Small intestine (tissue), 7 donors: Measurements from ENCODE around the gene OR8K1. TPM values are rescaled to one million over a fixed set of nuclear protein-coding genes. Genes with fewer than 3 reads are reported as not detected.
A peak's percentile ranks its signal among the peaks of the same experiment; 100 is the strongest.

Experiments used
- DNase-seq, 2 donors: peaks; one replicate each; pipeline versions ENCODE4 v3.0.0 to v3.0.0-alpha.2; 2013
- FAIRE-seq: peaks from 2 replicates; lab custom pipeline; 2012; peaks lifted over from hg19 to GRCh38; lab: Jason Lieb, UNC
- H3K27ac ChIP-seq, 3 donors: one replicate each; pipeline ENCODE4 v1.5.1; 2013; ENCODE audit warnings: low read length in 2 of 3, mild to moderate bottlenecking in 2 of 3, control low read depth in 1 of 3, inconsistent platforms in 1 of 3, low read depth in 1 of 3, moderate library complexity in 1 of 3
- H3K27me3 ChIP-seq, 3 donors: one replicate each; pipeline ENCODE4 v1.6.1; 2013; ENCODE audit warnings: low read length in 3 of 3, inconsistent platforms in 1 of 3; ENCODE audit not compliant: control insufficient read depth in 3 of 3, insufficient read depth in 3 of 3
- H3K36me3 ChIP-seq, 3 donors: one replicate each; pipeline ENCODE4 v1.6.1; 2013; ENCODE audit warnings: low read length in 3 of 3, inconsistent platforms in 1 of 3, low read depth in 1 of 3, mild to moderate bottlenecking in 1 of 3, moderate library complexity in 1 of 3; ENCODE audit not compliant: control insufficient read depth in 3 of 3, insufficient read depth in 2 of 3
- H3K4me1 ChIP-seq, 3 donors: one replicate each; pipeline ENCODE4 v1.6.1; 2013; ENCODE audit warnings: low read length in 2 of 3, inconsistent platforms in 1 of 3, low read depth in 1 of 3, mild to moderate bottlenecking in 1 of 3, moderate library complexity in 1 of 3; ENCODE audit not compliant: control insufficient read depth in 3 of 3, insufficient read depth in 2 of 3
- H3K4me3 ChIP-seq, 3 donors: one replicate each; pipeline ENCODE4 v1.5.1; 2013; ENCODE audit warnings: low read length in 3 of 3, control low read depth in 1 of 3, inconsistent platforms in 1 of 3, low read depth in 1 of 3, mild to moderate bottlenecking in 1 of 3, moderate library complexity in 1 of 3
- H3K9me3 ChIP-seq, 2 donors: one replicate each; pipeline ENCODE4 v1.6.1; 2013; ENCODE audit warnings: low read depth in 1 of 2, low read length in 1 of 2; ENCODE audit not compliant: control insufficient read depth in 2 of 2, insufficient read depth in 1 of 2
- WGBS, 3 donors: extraction: QIAGEN DNeasy Blood & Tissue Kit; methylation state at CpG; one replicate each; pipeline ENCODE4 v1.1.7; 2013; 5-methylcytosine and 5-hydroxymethylcytosine counted together
- polyA plus RNA-seq, 4 donors: library from polyadenylated mRNA; stranded (reverse) in 3 of 4; unstranded in 1 of 4; fragments of 200-250 nt in 3 of 4; fragments of 120-200 nt in 1 of 4; gene quantifications; one replicate each; pipeline versions ENCODE4 v1.2.1 to v1.2.3, GENCODE V29; 2013
- donor health status: healthy with polysubstance abuse.
- donor health status: control.
- donor health status: control.
- donor health status: Bipolar disorder and iron deficiency.
- donor health status: healthy.

Gene OR8K1
- polyA plus RNA-seq, 4 donors = not detected

DNA sequence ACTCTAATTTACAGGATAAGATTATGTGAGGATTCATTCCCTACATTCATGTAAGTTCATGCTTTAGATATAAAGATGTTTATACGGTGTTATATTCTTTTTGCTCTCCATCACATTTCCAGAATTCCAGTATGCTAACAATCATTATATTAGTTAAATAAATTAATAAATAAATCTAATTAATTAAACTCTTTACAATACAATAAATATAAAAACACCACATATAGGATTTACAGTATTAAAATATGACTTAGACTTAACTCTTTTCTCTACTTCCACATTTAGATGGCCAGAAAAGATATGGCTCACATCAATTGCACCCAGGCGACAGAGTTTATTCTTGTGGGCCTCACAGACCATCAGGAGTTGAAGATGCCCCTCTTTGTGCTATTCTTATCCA, 29.5 kb downstream of the OR8K1 start, which contains the start of gene OR8U1:
OR8U1 (plus strand) TSS at position 301 of the 400 bp plus-strand sequence; CDS start at position 301, 0 bp downstream.
- DNase-seq = no peak
- Histone ChIP-seq H3K27me3 (no peaks in the 10 kb centered on the region), H3K9me3 (peaks cover 0 to 2% of the 10 kb centered on the region in 2 donors), H3K36me3 (no peaks in the 10 kb centered on the region), H3K27ac (no peak within 1 kb of the TSS), H3K4me3 (no peak within 1 kb of the TSS), H3K4me1 (no peaks in the 10 kb centered on the region)
- WGBS, 3 donors = 70 to 83% (median 79%) methylated on average over 2 of the region's 2 CpGs
- FAIRE-seq = no peak

DNA sequence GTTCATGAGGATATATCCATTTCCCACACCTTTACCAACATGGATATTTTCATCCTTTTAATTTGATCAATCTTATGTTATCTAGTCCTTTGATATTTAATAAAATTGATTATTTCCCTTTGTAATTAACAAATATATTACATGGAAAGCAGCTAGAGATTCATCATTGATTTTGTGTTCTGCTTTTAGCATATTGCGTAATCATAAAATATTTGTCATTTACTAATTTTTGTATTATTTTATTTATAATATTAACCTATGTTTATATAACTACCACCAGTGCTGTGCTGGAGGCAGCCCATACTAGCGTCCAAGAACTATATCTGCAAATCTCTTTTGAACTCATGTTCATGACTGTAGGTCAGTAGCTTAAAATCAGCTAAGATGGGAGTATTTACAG, 34.3 kb downstream of the OR8K1 start:
- DNase-seq (no peak), FAIRE-seq (no peak)
- no peaks in the 10 kb centered on the region for H3K27me3 ChIP-seq
- 77 to 80% (median 79%) methylated on average over 2 of the region's 2 CpGs for whole genome bisulfite sequencing, 3 donors
- H3K36me3 ChIP-seq = no peaks in the 10 kb centered on the region
- H3K9me3 ChIP-seq = peaks cover 0 to 2% of the 10 kb centered on the region in 2 donors
- H3K27ac ChIP-seq = no peak overlapping the region
- H3K4me1 ChIP-seq = no peaks in the 10 kb centered on the region
- H3K4me3 ChIP-seq = no peak overlapping the region

DNA sequence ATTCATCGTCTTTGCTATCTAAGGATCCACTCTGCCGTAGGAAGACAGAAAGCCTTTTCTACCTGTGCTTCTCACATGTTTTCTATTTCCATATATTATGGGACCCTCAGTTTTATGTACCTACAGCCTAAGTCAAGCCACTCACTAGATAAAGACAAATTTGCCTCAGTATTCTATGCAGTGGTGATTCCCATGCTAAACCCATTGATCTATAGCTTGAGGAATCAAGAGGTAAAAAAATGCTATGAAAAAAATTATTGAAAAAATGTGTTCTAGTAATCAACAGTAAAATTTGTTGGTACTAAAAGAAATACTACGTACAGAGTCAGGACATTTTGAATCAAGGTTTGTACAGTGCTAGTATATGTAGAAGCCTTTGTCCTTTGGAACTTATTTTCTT, 48.5 kb downstream of the OR8K1 start:
- no peak overlapping the region for H3K4me3 ChIP-seq
- H3K27me3 ChIP-seq = no peaks in the 10 kb centered on the region
- H3K4me1 ChIP-seq = peaks cover 0 to 6% (median 0%) of the 10 kb centered on the region in 3 donors
- no peaks in the 10 kb centered on the region for H3K9me3 ChIP-seq
- FAIRE-seq (no peak), DNase-seq (no peak)
- WGBS, 3 donors = 67 to 87% (median 74%) methylated on average over 3 of the region's 3 CpGs
- no peaks in the 10 kb centered on the region for H3K36me3 ChIP-seq
- H3K27ac ChIP-seq = peak overlapping the region in 1 of 3 donors; percentile 52

DNA sequence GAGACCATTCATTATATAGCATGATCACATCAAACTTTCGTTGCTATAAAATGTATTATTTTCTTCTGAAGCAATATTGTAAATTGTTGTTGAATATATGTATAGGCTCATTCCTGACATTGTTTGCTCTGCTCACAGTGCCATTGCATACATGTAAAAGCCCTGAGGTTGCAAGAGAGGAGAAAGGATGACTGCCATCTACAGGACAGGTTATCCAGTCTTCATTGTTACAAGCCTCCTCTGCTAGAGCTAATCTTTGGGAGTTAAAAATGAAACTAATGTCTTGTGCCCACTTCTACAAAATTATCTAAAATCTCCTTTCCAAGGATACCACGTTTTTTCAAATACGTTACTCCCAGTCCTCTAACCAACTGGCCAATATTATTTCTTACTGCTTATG, 50.2 kb downstream of the OR8K1 start:
- no peak for FAIRE-seq
- DNase-seq = peak in 1 of 2 donors; percentile 19
- Histone ChIP-seq H3K4me1 (peaks cover 0 to 6% (median 0%) of the 10 kb centered on the region in 3 donors), H3K36me3 (no peaks in the 10 kb centered on the region), H3K27ac (no peak overlapping the region), H3K27me3 (no peaks in the 10 kb centered on the region), H3K4me3 (no peak overlapping the region), H3K9me3 (no peaks in the 10 kb centered on the region)
- 48 to 60% (median 50%) methylated on average over 3 of the region's 3 CpGs for WGBS, 3 donors

Other genes starting within 250 kb of the OR8K1 start
- gene OR8H2, start 242.4 kb upstream of the OR8K1 start, polyA plus RNA-seq = not detected
- not detected for gene OR8H3, start 223.7 kb upstream of the OR8K1 start, polyA plus RNA-seq
- not detected for gene OR8J3, start 205.8 kb upstream of the OR8K1 start, polyA plus RNA-seq
- gene OR8K5, start 185.7 kb upstream of the OR8K1 start, polyA plus RNA-seq = not detected
- not detected for gene OR5J2, start 169.4 kb upstream of the OR8K1 start, polyA plus RNA-seq
- gene OR5T2, start 111.8 kb upstream of the OR8K1 start, polyA plus RNA-seq = not detected
- gene OR5T3, start 93.8 kb upstream of the OR8K1 start, polyA plus RNA-seq = not detected
- gene OR5T1, start 71.9 kb upstream of the OR8K1 start, polyA plus RNA-seq = not detected
- not detected for gene OR8H1, start 53.8 kb upstream of the OR8K1 start, polyA plus RNA-seq
- not detected for gene OR8K3, start 30.9 kb upstream of the OR8K1 start, polyA plus RNA-seq
- not detected for gene OR8J1, start 8.3 kb downstream of the OR8K1 start, polyA plus RNA-seq
- gene OR8U1, start 29.6 kb downstream of the OR8K1 start, polyA plus RNA-seq = not detected
- gene OR5AL1, start 66.7 kb downstream of the OR8K1 start, polyA plus RNA-seq = not detected
- gene OR5M3, start 127.3 kb downstream of the OR8K1 start, polyA plus RNA-seq = not detected
- gene OR5M8, start 145.3 kb downstream of the OR8K1 start, polyA plus RNA-seq = not detected
- gene OR5M11, start 197.2 kb downstream of the OR8K1 start, polyA plus RNA-seq = not detected
- not detected for gene OR5M10, start 231.7 kb downstream of the OR8K1 start, polyA plus RNA-seq